HFFc6 (cell line): ENCODE measurements around the gene ZNF680. TPM values are rescaled to one million over a fixed set of nuclear protein-coding genes. Genes with fewer than 3 reads are reported as not detected.
"Not testable (repeated sequence)": the region's sequence is repeated elsewhere in the genome, so short reads cannot be mapped to it uniquely, and the experiment has no call there.

Experiments
- DNase-seq: peaks from one replicate; pipeline ENCODE4 v3.0.0-alpha.2; 2018
- H3K27ac Mint-ChIP-seq: 2 replicates; pipeline ENCODE4 v1.8.0; 2020; ENCODE audit warnings: mild to moderate bottlenecking, mixed read lengths
- H3K27me3 Mint-ChIP-seq: 2 replicates; pipeline ENCODE4 v1.8.0; 2021; ENCODE audit warnings: mild to moderate bottlenecking, moderate library complexity, mixed read lengths; ENCODE audit not compliant: insufficient read depth
- H3K36me3 Mint-ChIP-seq: 2 replicates; pipeline ENCODE4 v1.8.0; 2021; ENCODE audit warnings: low read depth, mixed read lengths
- H3K4me1 Mint-ChIP-seq: 2 replicates; pipeline ENCODE4 v1.8.0; 2020; ENCODE audit warnings: low read depth, mixed read lengths
- H3K4me3 Mint-ChIP-seq: 2 replicates; pipeline ENCODE4 v1.8.0; 2020; ENCODE audit warnings: mild to moderate bottlenecking, moderate library complexity, mixed read lengths
- H3K9me3 Mint-ChIP-seq: 2 replicates; pipeline ENCODE4 v1.8.0; 2020; ENCODE audit warnings: mild to moderate bottlenecking, mixed read lengths
- CTCF ChIP-seq: fragments of 200-600 bp; sonication (generic); IDR thresholded peaks from 2 replicates; pipeline ENCODE4 v1.5.0; 2021; ENCODE audit warnings: antibody characterized with exemption, mild to moderate bottlenecking
- total RNA-seq, 6 experiments: library from RNA; stranded (reverse); fragmentation: NEBNext Ultra II Directional; extraction: Animal tissue kit (Norgen Biotek cat#: 25700); gene quantifications; 2 replicates in 1 of 6; 3 replicates in 5 of 6; pipeline ENCODE4 v1.2.3, GENCODE V29; 2021

Gene ZNF680
- total RNA-seq, 6 experiments from 2014 or later: 3.6 to 4.7 (median 3.9) TPM

GRCh38 chr7:64590971-64591370, 28.1 kb upstream of the ZNF680 start:
- no peak overlapping the region for H3K27ac Mint-ChIP-seq
- H3K27me3 Mint-ChIP-seq: no peaks in the 10 kb centered on the region; the same call in 1 of the 2 replicates
- no peaks in the 10 kb centered on the region for H3K4me1 Mint-ChIP-seq
- peaks cover 10% of the 10 kb centered on the region; the same call in 1 of the 2 replicates for H3K36me3 Mint-ChIP-seq
- peaks cover 13% of the 10 kb centered on the region for H3K9me3 Mint-ChIP-seq
- no peak overlapping the region for H3K4me3 Mint-ChIP-seq
- TF ChIP-seq CTCF: no peak
- no peak for DNase-seq

GRCh38 chr7:64581926-64582894, 19.3 kb upstream of the ZNF680 start:
- Mint-ChIP-seq H3K9me3 (peaks cover 35% of the 10 kb centered on the region), H3K27ac (no peak overlapping the region), H3K4me3 (no peak overlapping the region), H3K27me3 (no peaks in the 10 kb centered on the region; the same call in none of the 2 replicates), H3K36me3 (peaks cover 14% of the 10 kb centered on the region; the same call in 1 of the 2 replicates), H3K4me1 (no peaks in the 10 kb centered on the region)
- DNase-seq: no peak
- TF ChIP-seq CTCF: no peak

- TF ChIP-seq CTCF: no peak
- Mint-ChIP-seq H3K4me1 (no peaks in the 10 kb centered on the region), H3K9me3 (peaks cover 33% of the 10 kb centered on the region), H3K27ac (no peak overlapping the region), H3K4me3 (no peak overlapping the region), H3K36me3 (peaks cover 10% of the 10 kb centered on the region; the same call in 1 of the 2 replicates), H3K27me3 (no peaks in the 10 kb centered on the region; the same call in none of the 2 replicates)
- no peak for DNase-seq
Observed at GRCh38 chr7:64581391-64581790, 18.5 kb upstream of the ZNF680 start.

DNA sequence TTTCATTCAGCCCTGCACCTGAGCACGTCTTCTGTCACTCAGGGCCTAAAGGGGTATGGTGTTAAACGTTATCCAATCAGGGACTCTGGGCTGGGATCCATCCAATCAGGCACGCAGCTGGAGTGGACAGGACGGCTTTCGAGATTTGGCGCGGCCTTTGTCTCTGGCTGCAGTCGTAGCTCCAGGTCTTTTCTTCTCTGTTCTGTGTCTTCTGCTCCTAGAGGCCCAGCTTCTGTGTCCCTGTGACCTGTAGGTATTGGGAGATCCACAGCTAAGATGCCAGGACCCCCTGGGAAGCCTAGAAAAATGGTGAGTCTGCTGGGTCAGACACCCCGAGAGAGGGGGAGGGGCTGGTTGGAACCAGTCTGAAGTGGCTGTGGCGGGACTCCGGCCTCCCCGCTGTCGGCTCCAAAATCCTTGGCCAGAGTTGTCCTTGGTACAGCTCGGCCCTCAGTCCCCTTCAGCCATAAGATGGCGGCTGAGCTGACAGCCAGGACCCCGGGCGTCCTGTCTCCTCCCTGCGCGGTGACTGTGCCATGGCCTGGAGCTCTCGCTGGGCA, 11.7 kb upstream of the ZNF680 start:
- no peak for TF ChIP-seq CTCF

DNA sequence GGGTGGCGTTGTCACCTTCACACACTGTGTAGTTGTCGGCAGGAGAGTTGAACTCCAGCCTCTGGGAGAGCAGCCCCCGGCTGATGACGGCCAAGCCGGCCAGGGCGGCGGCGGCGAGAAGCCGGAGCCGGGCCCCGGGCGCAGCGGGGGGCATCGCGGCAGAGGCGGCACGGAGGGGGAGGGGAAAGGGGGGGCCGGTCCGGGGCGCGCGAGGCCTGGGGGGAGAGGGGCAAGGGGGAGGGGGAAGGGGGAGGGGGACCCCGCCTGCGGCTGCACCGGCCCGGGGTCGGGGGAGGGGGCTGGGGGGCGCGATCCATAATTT, 7.4 kb upstream of the ZNF680 start:
- H3K4me1 Mint-ChIP-seq, H3K4me3 Mint-ChIP-seq, DNase-seq, H3K27me3 Mint-ChIP-seq, H3K27ac Mint-ChIP-seq, H3K36me3 Mint-ChIP-seq: not testable (repeated sequence)
- H3K9me3 Mint-ChIP-seq: peaks cover 14% of the 10 kb centered on the region

More for the DNA sequence above, 11.7 kb upstream of the ZNF680 start:
- H3K4me3 Mint-ChIP-seq: peak overlapping the region; percentile 76
- H3K9me3 Mint-ChIP-seq: peaks cover 30% of the 10 kb centered on the region
- DNase-seq: no peak
- peaks cover 13% of the 10 kb centered on the region; the same call in 1 of the 2 replicates for H3K36me3 Mint-ChIP-seq
- H3K27me3 Mint-ChIP-seq: peaks cover 5% of the 10 kb centered on the region
- H3K4me1 Mint-ChIP-seq: no peaks in the 10 kb centered on the region
- peak overlapping the region; percentile 60; the same call in 1 of the 2 replicates for H3K27ac Mint-ChIP-seq

- DNase-seq, H3K36me3 Mint-ChIP-seq, H3K27me3 Mint-ChIP-seq, H3K27ac Mint-ChIP-seq, H3K4me3 Mint-ChIP-seq, H3K4me1 Mint-ChIP-seq: not testable (repeated sequence)
- peaks cover 12% of the 10 kb centered on the region for H3K9me3 Mint-ChIP-seq
Observed at GRCh38 chr7:64569372-64570283, 6.8 kb upstream of the ZNF680 start.
